Ishikawa (cell line): ENCODE measurements around the gene CERS6.

Experiments
- CEBPB ChIP-seq: IDR thresholded peaks from 2 replicates; pipeline ENCODE4 v1.6.1; 2012
- CREB1 ChIP-seq: IDR thresholded peaks from 2 replicates; pipeline ENCODE4 v1.6.1; 2012; ENCODE audit warnings: low read depth
- EGR1 ChIP-seq: IDR thresholded peaks from 2 replicates; pipeline ENCODE4 v1.6.1; 2012
- EP300 ChIP-seq: IDR thresholded peaks from 2 replicates; pipeline ENCODE4 v1.6.1; 2012; ENCODE audit warnings: borderline replicate concordance
- FOXM1 ChIP-seq: IDR thresholded peaks from 2 replicates; pipeline ENCODE4 v1.6.1; 2012; ENCODE audit warnings: low read depth, borderline replicate concordance
- MAX ChIP-seq: IDR thresholded peaks from 2 replicates; pipeline ENCODE4 v1.6.1; 2012
- NFIC ChIP-seq: IDR thresholded peaks from 2 replicates; pipeline ENCODE4 v1.6.1; 2012
- RAD21 ChIP-seq: IDR thresholded peaks from 2 replicates; pipeline ENCODE4 v1.6.1; 2012; ENCODE audit warnings: low read depth
- REST ChIP-seq: IDR thresholded peaks from 2 replicates; pipeline ENCODE4 v1.6.1; 2012; ENCODE audit warnings: low read depth, mild to moderate bottlenecking
- TAF1 ChIP-seq: IDR thresholded peaks from 2 replicates; pipeline ENCODE4 v1.6.1; 2012; ENCODE audit warnings: low read depth, mild to moderate bottlenecking
- TCF12 ChIP-seq: IDR thresholded peaks from 2 replicates; pipeline ENCODE4 v1.6.1; 2012; ENCODE audit warnings: low read depth
- TEAD4 ChIP-seq: IDR thresholded peaks from 2 replicates; pipeline ENCODE4 v1.6.1; 2012
- USF1 ChIP-seq: IDR thresholded peaks from 2 replicates; pipeline ENCODE4 v1.6.1; 2012
- YY1 ChIP-seq: IDR thresholded peaks from 2 replicates; pipeline ENCODE4 v1.6.1; 2012; ENCODE audit warnings: low read depth
- ZBTB7A ChIP-seq: IDR thresholded peaks from 2 replicates; pipeline ENCODE4 v1.6.1; 2012; ENCODE audit warnings: low read depth

Gene CERS6

DNA sequence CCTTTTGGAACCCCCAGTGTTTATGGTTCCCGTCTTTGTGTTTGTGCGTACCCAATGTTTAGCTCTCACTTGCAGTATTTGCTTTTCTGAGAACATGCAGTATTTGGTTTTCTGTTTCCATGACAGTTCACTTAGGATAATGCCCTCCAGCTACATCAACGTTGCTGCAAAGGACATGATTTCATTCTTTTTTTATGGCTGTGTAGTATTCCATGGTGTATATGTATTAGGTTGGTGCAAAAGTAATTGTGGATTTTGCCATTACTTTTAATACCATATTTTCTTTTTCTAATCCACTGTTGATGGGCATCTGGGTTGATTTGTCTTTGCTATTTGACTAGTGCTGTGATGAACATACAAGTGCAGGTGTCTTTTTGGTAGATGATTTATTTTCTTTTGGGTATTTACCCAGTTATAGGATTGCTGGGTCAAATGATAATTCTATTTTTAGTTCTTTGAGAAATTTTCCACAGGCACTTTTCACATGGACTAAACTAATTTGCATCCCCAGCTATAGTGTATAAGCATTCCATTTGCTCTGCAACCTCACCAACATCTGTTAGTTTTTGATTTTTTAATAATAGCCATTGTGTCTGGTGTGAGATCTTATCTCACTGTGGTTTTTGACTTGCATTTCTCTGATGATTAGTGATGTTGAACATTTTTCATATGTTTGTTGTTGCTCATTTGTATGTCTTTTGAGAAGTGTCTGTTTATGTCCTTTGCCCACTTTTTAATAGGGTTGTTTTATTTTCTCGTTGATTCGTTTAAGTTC is 63.6 kb downstream of the CERS6 start:
- TF ChIP-seq FOXM1 (no peak), RAD21 (no peak), NFIC (no peak), YY1 (no peak), EP300 (no peak), CREB1 (no peak), EGR1 (no peak), TEAD4 (no peak), MAX (no peak), TCF12 (no peak), REST (no peak), TAF1 (no peak), CEBPB (no peak), USF1 (no peak), ZBTB7A (no peak)

DNA sequence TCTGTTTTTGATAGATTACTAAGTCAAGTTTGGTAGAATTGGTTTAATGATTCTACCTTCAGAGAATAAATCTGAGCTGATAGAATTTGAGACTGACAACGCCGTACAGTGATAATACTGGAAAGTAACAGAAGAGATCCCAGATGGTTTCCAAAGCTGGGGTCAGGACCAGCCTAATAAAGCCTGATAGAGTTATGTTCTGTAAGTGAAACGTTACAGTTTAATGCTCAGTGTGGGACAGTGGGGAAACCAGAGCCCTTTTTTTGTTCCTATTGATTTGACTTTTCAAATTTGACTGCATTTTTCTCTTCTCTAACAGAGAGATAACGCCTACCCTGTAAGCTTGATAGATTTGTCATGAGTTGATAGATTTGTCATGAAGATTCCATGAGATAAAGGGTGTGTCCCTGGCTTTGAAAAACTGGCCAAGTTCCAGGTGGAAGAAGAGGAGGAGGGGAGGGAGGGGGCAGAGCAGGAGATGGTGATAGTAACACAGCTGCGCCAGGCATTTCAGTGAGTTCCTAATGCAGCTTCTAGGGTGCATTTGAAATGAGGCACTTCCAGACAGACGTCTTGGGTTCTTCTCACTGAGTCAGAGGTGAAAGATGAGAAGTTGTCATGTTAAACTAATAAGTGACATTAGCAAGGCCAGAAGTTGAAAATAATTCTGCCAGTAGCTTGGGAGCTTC is 65.1 kb downstream of the CERS6 start:
- TF ChIP-seq USF1 (no peak), CREB1 (no peak), EGR1 (no peak), MAX (no peak), REST (no peak), NFIC (no peak)

DNA sequence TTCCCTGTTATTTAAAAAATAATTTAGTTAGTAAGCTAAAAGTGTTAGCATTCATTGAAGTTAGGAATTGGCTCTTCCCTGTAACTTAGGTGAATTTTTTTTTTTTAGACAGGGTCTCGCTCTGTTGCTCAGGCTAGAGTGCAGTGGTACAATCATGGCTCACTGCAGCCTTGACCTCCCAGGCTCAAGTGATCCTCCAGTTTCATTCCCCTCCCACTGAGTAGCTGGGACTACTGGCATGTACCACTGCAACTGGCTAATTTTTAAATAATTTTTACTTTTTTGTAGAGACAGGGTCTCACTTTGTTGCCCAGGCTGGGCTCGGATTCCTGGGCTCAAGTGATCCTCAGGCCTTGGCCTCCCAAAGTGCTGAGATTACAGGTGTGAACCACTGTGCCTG is 66.4 kb downstream of the CERS6 start:
- TF ChIP-seq TEAD4 (no peak), TCF12 (no peak), FOXM1 (no peak), CREB1 (no peak), MAX (no peak), YY1 (no peak), CEBPB (no peak), USF1 (no peak), ZBTB7A (no peak), NFIC (no peak), EGR1 (no peak)

- TF ChIP-seq FOXM1 (no peak), CREB1 (no peak), MAX (no peak), EGR1 (no peak), ZBTB7A (no peak)
Measured at GRCh38 chr2:168524005-168524404, 67.9 kb downstream of the CERS6 start.

- no peak for TF ChIP-seq RAD21
- TF ChIP-seq CEBPB, result no peak
- TF ChIP-seq EP300, result no peak
- no peak for TF ChIP-seq CREB1
- TF ChIP-seq ZBTB7A, result no peak
Measured at GRCh38 chr2:168525020-168525419, 68.9 kb downstream of the CERS6 start.
